ENCODE measurements around the gene ZFYVE28. TPM values are rescaled to one million over a fixed set of nuclear protein-coding genes. Genes with fewer than 3 reads are reported as not detected.

ZFYVE28 gene
- total RNA-seq, 1 donor from 2014 or later = 1.3 TPM

GRCh38 chr4:2416564-2417225 is 1.8 kb downstream of the ZFYVE28 start:
- H3K27me3 ChIP-seq (ENCODE audit: control insufficient read depth, insufficient read depth, low read length) = peaks cover 17% of the 10 kb centered on the region
- no peak for TF ChIP-seq CTCF (IDR thresholded peaks at IDR 0.05; ENCODE audit: insufficient read depth, low read length, severe bottlenecking)

GRCh38 chr4:2415881-2416563 is 2.4 kb downstream of the ZFYVE28 start:
- Histone ChIP-seq H3K36me3 (ENCODE audit: control insufficient read depth, insufficient read depth, low read length) (no peaks in the 10 kb centered on the region), H3K27me3 (ENCODE audit: control insufficient read depth, insufficient read depth, low read length) (peaks cover 17% of the 10 kb centered on the region), H3K4me3 (ENCODE audit: low read depth, low read length) (no peak overlapping the region)
- no peak for TF ChIP-seq CTCF (IDR thresholded peaks at IDR 0.05; ENCODE audit: insufficient read depth, low read length, severe bottlenecking)
- FAIRE-seq (no peak), DNase-seq (ENCODE audit: low read depth) (no peak)

More at GRCh38 chr4:2416564-2417225, 1.8 kb downstream of the ZFYVE28 start:
- DNase-seq (ENCODE audit: low read depth) = no peak
- H3K36me3 ChIP-seq (ENCODE audit: control insufficient read depth, insufficient read depth, low read length) = no peaks in the 10 kb centered on the region
- FAIRE-seq = no peak
- H3K4me3 ChIP-seq (ENCODE audit: low read depth, low read length) = peak overlapping the region; percentile 17

- DNase-seq (ENCODE audit: low read depth) (no peak), FAIRE-seq (no peak)
- no peak for TF ChIP-seq CTCF (IDR thresholded peaks at IDR 0.05; ENCODE audit: insufficient read depth, low read length, severe bottlenecking)
- H3K27me3 ChIP-seq (ENCODE audit: control insufficient read depth, insufficient read depth, low read length) = peaks cover 12% of the 10 kb centered on the region
- H3K4me3 ChIP-seq (ENCODE audit: low read depth, low read length) = no peak overlapping the region
- H3K36me3 ChIP-seq (ENCODE audit: control insufficient read depth, insufficient read depth, low read length) = no peaks in the 10 kb centered on the region
Observed at GRCh38 chr4:2415213-2415612, 3.2 kb downstream of the ZFYVE28 start.

GRCh38 chr4:2413821-2414610 is 4.4 kb downstream of the ZFYVE28 start:
- Histone ChIP-seq H3K4me3 (ENCODE audit: low read depth, low read length) (no peak overlapping the region), H3K27me3 (ENCODE audit: control insufficient read depth, insufficient read depth, low read length) (peaks cover 12% of the 10 kb centered on the region), H3K36me3 (ENCODE audit: control insufficient read depth, insufficient read depth, low read length) (no peaks in the 10 kb centered on the region)
- DNase-seq (ENCODE audit: low read depth) (peak; percentile 37), FAIRE-seq (no peak)
- TF ChIP-seq CTCF (IDR thresholded peaks at IDR 0.05; ENCODE audit: insufficient read depth, low read length, severe bottlenecking) = no peak

GRCh38 chr4:2412885-2413716 is 5.3 kb downstream of the ZFYVE28 start:
- Histone ChIP-seq H3K27me3 (ENCODE audit: control insufficient read depth, insufficient read depth, low read length) (peaks cover 12% of the 10 kb centered on the region), H3K4me3 (ENCODE audit: low read depth, low read length) (peak overlapping the region; percentile 19), H3K36me3 (ENCODE audit: control insufficient read depth, insufficient read depth, low read length) (no peaks in the 10 kb centered on the region)
- no peak for FAIRE-seq
- DNase-seq (ENCODE audit: low read depth) = peak; percentile 79
- TF ChIP-seq CTCF (IDR thresholded peaks at IDR 0.05; ENCODE audit: insufficient read depth, low read length, severe bottlenecking) = peak; percentile 71
